SK-N-SH (cell line): ENCODE data around the gene STRC.
"Not testable (repeated sequence)": the region's sequence is repeated elsewhere in the genome, so short reads cannot be mapped to it uniquely, and the experiment has no call there.

ENCODE experiments used
- EP300 ChIP-seq, 2 experiments: IDR thresholded peaks; 2 replicates each; pipeline versions ENCODE4 v1.4.0 to v1.6.1; 2012; ENCODE audit warnings: borderline replicate concordance in 1 of 2, low read depth in 1 of 2, low read length in 1 of 2
- FOXM1 ChIP-seq: IDR thresholded peaks from 2 replicates; pipeline ENCODE4 v1.4.0; 2012; ENCODE audit warnings: low read depth, mild to moderate bottlenecking
- GABPA ChIP-seq: IDR thresholded peaks from 2 replicates; pipeline ENCODE4 v1.4.0; 2012; ENCODE audit warnings: low read depth, mild to moderate bottlenecking
- POLR2AphosphoS5 ChIP-seq: IDR thresholded peaks from 2 replicates; pipeline ENCODE4 v1.6.1; 2012; ENCODE audit warnings: low read depth, low read length
- TF ChIP-seq, protein P1 (sequence below): fragments of 200-600 bp; sonication (generic); IDR thresholded peaks from 2 replicates; pipeline ENCODE4 v1.6.1; 2017; ENCODE audit warnings: antibody characterized with exemption, mild to moderate bottlenecking, moderate library complexity
- TF ChIP-seq, protein P2 (sequence below): IDR thresholded peaks from 2 replicates; pipeline ENCODE4 v1.6.1; 2012; ENCODE audit warnings: mild to moderate bottlenecking, low read depth, low read length, moderate library complexity

DNA sequence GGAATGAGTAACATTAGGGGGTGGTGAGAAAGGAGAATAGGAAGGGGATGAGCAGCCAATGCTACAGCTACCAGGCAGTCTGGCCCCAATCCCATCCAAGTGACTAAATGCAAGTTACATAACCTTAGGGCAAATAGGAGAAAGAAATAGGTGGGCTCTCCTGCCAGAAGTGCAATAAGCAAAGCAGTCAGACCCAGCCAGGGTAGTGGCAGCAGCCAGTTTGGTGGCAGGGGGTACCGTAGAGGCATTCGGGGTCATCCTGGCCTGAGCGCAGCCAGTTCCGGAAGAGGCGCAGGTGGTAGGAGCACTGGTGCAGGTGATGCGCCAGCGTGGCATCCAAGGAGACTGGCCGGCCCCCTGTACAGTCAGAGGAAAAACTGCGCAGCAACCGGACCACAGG lies 41.1 kb upstream of the STRC start:
- TF ChIP-seq, protein P1, sequence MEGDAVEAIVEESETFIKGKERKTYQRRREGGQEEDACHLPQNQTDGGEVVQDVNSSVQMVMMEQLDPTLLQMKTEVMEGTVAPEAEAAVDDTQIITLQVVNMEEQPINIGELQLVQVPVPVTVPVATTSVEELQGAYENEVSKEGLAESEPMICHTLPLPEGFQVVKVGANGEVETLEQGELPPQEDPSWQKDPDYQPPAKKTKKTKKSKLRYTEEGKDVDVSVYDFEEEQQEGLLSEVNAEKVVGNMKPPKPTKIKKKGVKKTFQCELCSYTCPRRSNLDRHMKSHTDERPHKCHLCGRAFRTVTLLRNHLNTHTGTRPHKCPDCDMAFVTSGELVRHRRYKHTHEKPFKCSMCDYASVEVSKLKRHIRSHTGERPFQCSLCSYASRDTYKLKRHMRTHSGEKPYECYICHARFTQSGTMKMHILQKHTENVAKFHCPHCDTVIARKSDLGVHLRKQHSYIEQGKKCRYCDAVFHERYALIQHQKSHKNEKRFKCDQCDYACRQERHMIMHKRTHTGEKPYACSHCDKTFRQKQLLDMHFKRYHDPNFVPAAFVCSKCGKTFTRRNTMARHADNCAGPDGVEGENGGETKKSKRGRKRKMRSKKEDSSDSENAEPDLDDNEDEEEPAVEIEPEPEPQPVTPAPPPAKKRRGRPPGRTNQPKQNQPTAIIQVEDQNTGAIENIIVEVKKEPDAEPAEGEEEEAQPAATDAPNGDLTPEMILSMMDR: not testable (repeated sequence)
- not testable (repeated sequence) for TF ChIP-seq FOXM1; EP300 (IDR thresholded peaks at IDR 0.05; ENCODE audit: borderline replicate concordance in 1 of 2, low read depth in 1 of 2, low read length in 1 of 2); GABPA; POLR2AphosphoS5
- TF ChIP-seq, protein P2, sequence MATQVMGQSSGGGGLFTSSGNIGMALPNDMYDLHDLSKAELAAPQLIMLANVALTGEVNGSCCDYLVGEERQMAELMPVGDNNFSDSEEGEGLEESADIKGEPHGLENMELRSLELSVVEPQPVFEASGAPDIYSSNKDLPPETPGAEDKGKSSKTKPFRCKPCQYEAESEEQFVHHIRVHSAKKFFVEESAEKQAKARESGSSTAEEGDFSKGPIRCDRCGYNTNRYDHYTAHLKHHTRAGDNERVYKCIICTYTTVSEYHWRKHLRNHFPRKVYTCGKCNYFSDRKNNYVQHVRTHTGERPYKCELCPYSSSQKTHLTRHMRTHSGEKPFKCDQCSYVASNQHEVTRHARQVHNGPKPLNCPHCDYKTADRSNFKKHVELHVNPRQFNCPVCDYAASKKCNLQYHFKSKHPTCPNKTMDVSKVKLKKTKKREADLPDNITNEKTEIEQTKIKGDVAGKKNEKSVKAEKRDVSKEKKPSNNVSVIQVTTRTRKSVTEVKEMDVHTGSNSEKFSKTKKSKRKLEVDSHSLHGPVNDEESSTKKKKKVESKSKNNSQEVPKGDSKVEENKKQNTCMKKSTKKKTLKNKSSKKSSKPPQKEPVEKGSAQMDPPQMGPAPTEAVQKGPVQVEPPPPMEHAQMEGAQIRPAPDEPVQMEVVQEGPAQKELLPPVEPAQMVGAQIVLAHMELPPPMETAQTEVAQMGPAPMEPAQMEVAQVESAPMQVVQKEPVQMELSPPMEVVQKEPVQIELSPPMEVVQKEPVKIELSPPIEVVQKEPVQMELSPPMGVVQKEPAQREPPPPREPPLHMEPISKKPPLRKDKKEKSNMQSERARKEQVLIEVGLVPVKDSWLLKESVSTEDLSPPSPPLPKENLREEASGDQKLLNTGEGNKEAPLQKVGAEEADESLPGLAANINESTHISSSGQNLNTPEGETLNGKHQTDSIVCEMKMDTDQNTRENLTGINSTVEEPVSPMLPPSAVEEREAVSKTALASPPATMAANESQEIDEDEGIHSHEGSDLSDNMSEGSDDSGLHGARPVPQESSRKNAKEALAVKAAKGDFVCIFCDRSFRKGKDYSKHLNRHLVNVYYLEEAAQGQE: not testable (repeated sequence)
